Erythroblast (primary cell): ENCODE data around the gene PPARG.

Experiments
- DNase-seq, 2 experiments: peaks; one replicate each; lab custom pipeline; 2025; lab: John Stamatoyannopoulos, UW
- GATA1 ChIP-seq: IDR thresholded peaks from 2 replicates; pipeline ENCODE4 v1.6.1; 2011; ENCODE audit warnings: low read depth, mild to moderate bottlenecking, control low read depth, low read length, moderate library complexity
- POLR2A ChIP-seq: IDR thresholded peaks from 2 replicates; pipeline ENCODE4 v1.6.1; 2011; ENCODE audit warnings: mild to moderate bottlenecking, low read length

Gene PPARG

GRCh38 chr3:12313519-12313918 is 24.6 kb downstream of the PPARG start:
- DNase-seq = no peak
- TF ChIP-seq POLR2A = no peak
- no peak for TF ChIP-seq GATA1

GRCh38 chr3:12316253-12316652 is 27.4 kb downstream of the PPARG start:
- TF ChIP-seq POLR2A (no peak), GATA1 (no peak)
- no peak for DNase-seq

- TF ChIP-seq GATA1 (no peak), POLR2A (no peak)
- DNase-seq = no peak
These were observed 28.0 kb downstream of the PPARG start for GRCh38 chr3:12316729-12317351.

- DNase-seq = no peak
- TF ChIP-seq POLR2A (no peak), GATA1 (no peak)
These were observed 29.0 kb downstream of the PPARG start for GRCh38 chr3:12317914-12318313.

GRCh38 chr3:12318758-12319621 is 30.1 kb downstream of the PPARG start:
- DNase-seq = no peak
- TF ChIP-seq GATA1 (no peak), POLR2A (no peak)

- TF ChIP-seq GATA1 = no peak
- TF ChIP-seq POLR2A = no peak
- no peak for DNase-seq
These were observed 32.1 kb downstream of the PPARG start for GRCh38 chr3:12321015-12321414.

- TF ChIP-seq GATA1 (no peak), POLR2A (no peak)
- no peak for DNase-seq
These were observed 34.4 kb downstream of the PPARG start for GRCh38 chr3:12323237-12323636.

GRCh38 chr3:12325586-12326515 is 37.0 kb downstream of the PPARG start:
- DNase-seq = no peak
- TF ChIP-seq POLR2A = no peak
- no peak for TF ChIP-seq GATA1

GRCh38 chr3:12327021-12327420 is 38.2 kb downstream of the PPARG start:
- no peak for DNase-seq
- TF ChIP-seq POLR2A (no peak), GATA1 (no peak)

GRCh38 chr3:12328132-12328836 is 39.4 kb downstream of the PPARG start:
- DNase-seq = no peak
- no peak for TF ChIP-seq GATA1
- no peak for TF ChIP-seq POLR2A

- TF ChIP-seq GATA1 (no peak), POLR2A (no peak)
- no peak for DNase-seq
These were observed 40.1 kb downstream of the PPARG start for GRCh38 chr3:12328837-12329462.

GRCh38 chr3:12334786-12335185 is 45.9 kb downstream of the PPARG start:
- no peak for DNase-seq
- no peak for TF ChIP-seq POLR2A
- no peak for TF ChIP-seq GATA1

- TF ChIP-seq GATA1 = no peak
- no peak for TF ChIP-seq POLR2A
- DNase-seq = no peak
These were observed 46.6 kb downstream of the PPARG start for GRCh38 chr3:12335421-12335820.
